Measurements from ENCODE around the gene SLC39A8. TPM values are rescaled to one million over a fixed set of nuclear protein-coding genes. Genes with fewer than 3 reads are reported as not detected.
"Not testable (repeated sequence)": the region's sequence is repeated elsewhere in the genome, so short reads cannot be mapped to it uniquely, and the experiment has no call there.

Gene SLC39A8
- total and polyA plus RNA-seq, 3 experiments from 2014 or later = 43.5 to 84.2 (median 82.0) TPM

- H3K27ac ChIP-seq (ENCODE audit: low read depth, low read length) = no peak overlapping the region
- no peaks in the 10 kb centered on the region for H3K27me3 ChIP-seq (ENCODE audit: insufficient read depth, low read length, poor library complexity, severe bottlenecking)
- no peak overlapping the region for H3K4me3 Mint-ChIP-seq
- H3K9me3 ChIP-seq (ENCODE audit: low read length) = no peaks in the 10 kb centered on the region
- peaks cover 0 to 2% (median 0%) of the 10 kb centered on the region in 3 donors for H3K36me3 Mint-ChIP-seq
- H3K36me3 ChIP-seq (ENCODE audit: insufficient read depth, low read length) = no peaks in the 10 kb centered on the region
- H3K4me1 Mint-ChIP-seq = no peaks in the 10 kb centered on the region
- no peak for DNase-seq
- ChIA-PET POLR2A (no interaction called here), CTCF (interaction anchor here (1.3 kb wide), 1 partner anchor 68 kb away, joined by 3 read pairs; no protein-coding TSS in a partner anchor)
- peaks cover 2 to 7% of the 10 kb centered on the region in 2 donors for H3K27me3 Mint-ChIP-seq
- no peaks in the 10 kb centered on the region for H3K4me1 ChIP-seq (ENCODE audit: insufficient read depth, low read length)
- no peak overlapping the region for H3K27ac Mint-ChIP-seq
- no peak overlapping the region for H3K4me3 ChIP-seq (ENCODE audit: low read length)
- no peaks in the 10 kb centered on the region for H3K9me3 Mint-ChIP-seq
Measured at GRCh38 chr4:102362922-102363432, 17.7 kb upstream of the SLC39A8 start.

GRCh38 chr4:102358128-102358527 is 12.8 kb upstream of the SLC39A8 start:
- Histone ChIP-seq H3K27me3 (ENCODE audit: insufficient read depth, low read length, poor library complexity, severe bottlenecking) (no peaks in the 10 kb centered on the region), H3K9me3 (ENCODE audit: low read length) (no peaks in the 10 kb centered on the region), H3K4me3 (ENCODE audit: low read length) (no peak overlapping the region), H3K36me3 (ENCODE audit: insufficient read depth, low read length) (no peaks in the 10 kb centered on the region), H3K4me1 (ENCODE audit: insufficient read depth, low read length) (no peaks in the 10 kb centered on the region), H3K27ac (ENCODE audit: low read depth, low read length) (no peak overlapping the region)
- no peak for DNase-seq
- Mint-ChIP-seq H3K36me3 (no peaks in the 10 kb centered on the region), H3K27me3 (peaks cover 3 to 16% of the 10 kb centered on the region in 2 donors), H3K4me3 (no peak overlapping the region), H3K27ac (no peak overlapping the region), H3K9me3 (no peaks in the 10 kb centered on the region), H3K4me1 (peaks cover 0 to 2% (median 0%) of the 10 kb centered on the region in 3 donors)
- CTCF ChIA-PET = interaction anchor here (1.5 kb wide), 1 partner anchor 13 kb away, joined by 4 read pairs; the partner anchor contains the start of gene SLC39A8
- POLR2A ChIA-PET = no interaction called here

- H3K9me3 ChIP-seq (ENCODE audit: low read length); H3K27ac Mint-ChIP-seq; H3K36me3 ChIP-seq (ENCODE audit: insufficient read depth, low read length); H3K9me3 Mint-ChIP-seq; H3K4me1 ChIP-seq (ENCODE audit: insufficient read depth, low read length); H3K36me3 Mint-ChIP-seq; H3K4me3 Mint-ChIP-seq; H3K27me3 ChIP-seq (ENCODE audit: insufficient read depth, low read length, poor library complexity, severe bottlenecking); H3K4me3 ChIP-seq (ENCODE audit: low read length); H3K27ac ChIP-seq (ENCODE audit: low read depth, low read length); DNase-seq; POLR2A ChIA-PET; H3K4me1 Mint-ChIP-seq: not testable (repeated sequence)
- CTCF ChIA-PET = interaction anchor here (1.5 kb wide), 1 partner anchor 13 kb away, joined by 4 read pairs; the partner anchor contains the start of gene SLC39A8
- peaks cover 2 to 13% of the 10 kb centered on the region in 2 donors for H3K27me3 Mint-ChIP-seq
Measured at GRCh38 chr4:102357637-102358036, 12.4 kb upstream of the SLC39A8 start.

- no peak overlapping the region for H3K27ac Mint-ChIP-seq
- Histone ChIP-seq H3K27me3 (ENCODE audit: insufficient read depth, low read length, poor library complexity, severe bottlenecking) (no peaks in the 10 kb centered on the region), H3K4me3 (ENCODE audit: low read length) (no peak overlapping the region), H3K9me3 (ENCODE audit: low read length) (no peaks in the 10 kb centered on the region), H3K4me1 (ENCODE audit: insufficient read depth, low read length) (no peaks in the 10 kb centered on the region), H3K36me3 (ENCODE audit: insufficient read depth, low read length) (no peaks in the 10 kb centered on the region), H3K27ac (ENCODE audit: low read depth, low read length) (no peak overlapping the region)
- H3K27me3 Mint-ChIP-seq = peaks cover 2 to 13% of the 10 kb centered on the region in 2 donors
- peaks cover 0 to 2% (median 0%) of the 10 kb centered on the region in 3 donors for H3K4me1 Mint-ChIP-seq
- no peak overlapping the region for H3K4me3 Mint-ChIP-seq
- DNase-seq = no peak
- ChIA-PET POLR2A (no interaction called here), CTCF (no interaction called here)
- no peaks in the 10 kb centered on the region for H3K9me3 Mint-ChIP-seq
- H3K36me3 Mint-ChIP-seq = no peaks in the 10 kb centered on the region
Measured at GRCh38 chr4:102356562-102357202, 11.4 kb upstream of the SLC39A8 start.

- CTCF ChIA-PET = no interaction called here
- H3K4me3 Mint-ChIP-seq = no peak overlapping the region
Measured at GRCh38 chr4:102355748-102356147, 10.5 kb upstream of the SLC39A8 start.

GRCh38 chr4:102354671-102355454 is 9.6 kb upstream of the SLC39A8 start:
- Histone ChIP-seq H3K4me3 (ENCODE audit: low read length) (no peak overlapping the region), H3K27ac (ENCODE audit: low read depth, low read length) (no peak overlapping the region), H3K4me1 (ENCODE audit: insufficient read depth, low read length) (no peaks in the 10 kb centered on the region), H3K36me3 (ENCODE audit: insufficient read depth, low read length) (no peaks in the 10 kb centered on the region), H3K9me3 (ENCODE audit: low read length) (no peaks in the 10 kb centered on the region), H3K27me3 (ENCODE audit: insufficient read depth, low read length, poor library complexity, severe bottlenecking) (no peaks in the 10 kb centered on the region)
- ChIA-PET POLR2A (no interaction called here), CTCF (no interaction called here)
- Mint-ChIP-seq H3K9me3 (no peaks in the 10 kb centered on the region), H3K4me3 (no peak overlapping the region), H3K27ac (no peak overlapping the region), H3K36me3 (no peaks in the 10 kb centered on the region), H3K4me1 (peaks cover 0 to 2% (median 0%) of the 10 kb centered on the region in 3 donors), H3K27me3 (peaks cover 2 to 13% of the 10 kb centered on the region in 2 donors)
- no peak for DNase-seq

More at GRCh38 chr4:102355748-102356147, 10.5 kb upstream of the SLC39A8 start:
- Mint-ChIP-seq H3K27me3 (peaks cover 2 to 13% of the 10 kb centered on the region in 2 donors), H3K27ac (no peak overlapping the region), H3K36me3 (no peaks in the 10 kb centered on the region), H3K4me1 (peaks cover 0 to 2% (median 0%) of the 10 kb centered on the region in 3 donors), H3K9me3 (no peaks in the 10 kb centered on the region)
- Histone ChIP-seq H3K9me3 (ENCODE audit: low read length) (no peaks in the 10 kb centered on the region), H3K4me3 (ENCODE audit: low read length) (no peak overlapping the region), H3K4me1 (ENCODE audit: insufficient read depth, low read length) (no peaks in the 10 kb centered on the region), H3K27me3 (ENCODE audit: insufficient read depth, low read length, poor library complexity, severe bottlenecking) (no peaks in the 10 kb centered on the region), H3K27ac (ENCODE audit: low read depth, low read length) (no peak overlapping the region), H3K36me3 (ENCODE audit: insufficient read depth, low read length) (no peaks in the 10 kb centered on the region)
- POLR2A ChIA-PET = no interaction called here
- DNase-seq = no peak

GRCh38 chr4:102352781-102353180 is 7.5 kb upstream of the SLC39A8 start:
- no peak overlapping the region for H3K27ac Mint-ChIP-seq
- ChIA-PET POLR2A (no interaction called here), CTCF (no interaction called here)
- H3K36me3 ChIP-seq (ENCODE audit: insufficient read depth, low read length) = no peaks in the 10 kb centered on the region
- H3K36me3 Mint-ChIP-seq = no peaks in the 10 kb centered on the region
- H3K4me3 ChIP-seq (ENCODE audit: low read length) = no peak overlapping the region
- no peak overlapping the region for H3K27ac ChIP-seq (ENCODE audit: low read depth, low read length)
- H3K4me1 ChIP-seq (ENCODE audit: insufficient read depth, low read length) = no peaks in the 10 kb centered on the region
- no peak for DNase-seq
- H3K27me3 ChIP-seq (ENCODE audit: insufficient read depth, low read length, poor library complexity, severe bottlenecking) = no peaks in the 10 kb centered on the region
- no peaks in the 10 kb centered on the region for H3K9me3 Mint-ChIP-seq
- H3K4me3 Mint-ChIP-seq = no peak overlapping the region
- H3K9me3 ChIP-seq (ENCODE audit: low read length) = no peaks in the 10 kb centered on the region
- H3K27me3 Mint-ChIP-seq = peaks cover under 1 to 13% of the 10 kb centered on the region in 2 donors
- H3K4me1 Mint-ChIP-seq = peaks cover 0 to under 1% (median 0%) of the 10 kb centered on the region in 3 donors

GRCh38 chr4:102350634-102351033 is 5.4 kb upstream of the SLC39A8 start:
- H3K9me3 ChIP-seq (ENCODE audit: low read length) = no peaks in the 10 kb centered on the region
- H3K4me3 ChIP-seq (ENCODE audit: low read length) = no peak overlapping the region
- no peak overlapping the region for H3K27ac ChIP-seq (ENCODE audit: low read depth, low read length)
- Mint-ChIP-seq H3K9me3 (no peaks in the 10 kb centered on the region), H3K4me3 (no peak overlapping the region), H3K4me1 (peaks cover 5 to 9% (median 8%) of the 10 kb centered on the region in 3 donors), H3K27me3 (peaks cover 0 to 10% of the 10 kb centered on the region in 2 donors), H3K36me3 (no peaks in the 10 kb centered on the region), H3K27ac (no peak overlapping the region)
- CTCF ChIA-PET = no interaction called here
- H3K36me3 ChIP-seq (ENCODE audit: insufficient read depth, low read length) = no peaks in the 10 kb centered on the region
- H3K27me3 ChIP-seq (ENCODE audit: insufficient read depth, low read length, poor library complexity, severe bottlenecking) = no peaks in the 10 kb centered on the region
- H3K4me1 ChIP-seq (ENCODE audit: insufficient read depth, low read length) = peaks cover 8% of the 10 kb centered on the region
- DNase-seq = no peak
- POLR2A ChIA-PET = no interaction called here
